SIG-M5 treated with dmso at 0.1 percent for 504 hours (cell line): ENCODE results near the gene PEF1.
A peak's percentile ranks its signal among the peaks of the same experiment; 100 is the strongest.

Source experiments
- DNase-seq: peaks from one replicate; lab custom pipeline; 2025; ENCODE audit not compliant: unreplicated experiment; lab: John Stamatoyannopoulos, UW

Gene PEF1, protein sequence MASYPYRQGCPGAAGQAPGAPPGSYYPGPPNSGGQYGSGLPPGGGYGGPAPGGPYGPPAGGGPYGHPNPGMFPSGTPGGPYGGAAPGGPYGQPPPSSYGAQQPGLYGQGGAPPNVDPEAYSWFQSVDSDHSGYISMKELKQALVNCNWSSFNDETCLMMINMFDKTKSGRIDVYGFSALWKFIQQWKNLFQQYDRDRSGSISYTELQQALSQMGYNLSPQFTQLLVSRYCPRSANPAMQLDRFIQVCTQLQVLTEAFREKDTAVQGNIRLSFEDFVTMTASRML

DNA sequence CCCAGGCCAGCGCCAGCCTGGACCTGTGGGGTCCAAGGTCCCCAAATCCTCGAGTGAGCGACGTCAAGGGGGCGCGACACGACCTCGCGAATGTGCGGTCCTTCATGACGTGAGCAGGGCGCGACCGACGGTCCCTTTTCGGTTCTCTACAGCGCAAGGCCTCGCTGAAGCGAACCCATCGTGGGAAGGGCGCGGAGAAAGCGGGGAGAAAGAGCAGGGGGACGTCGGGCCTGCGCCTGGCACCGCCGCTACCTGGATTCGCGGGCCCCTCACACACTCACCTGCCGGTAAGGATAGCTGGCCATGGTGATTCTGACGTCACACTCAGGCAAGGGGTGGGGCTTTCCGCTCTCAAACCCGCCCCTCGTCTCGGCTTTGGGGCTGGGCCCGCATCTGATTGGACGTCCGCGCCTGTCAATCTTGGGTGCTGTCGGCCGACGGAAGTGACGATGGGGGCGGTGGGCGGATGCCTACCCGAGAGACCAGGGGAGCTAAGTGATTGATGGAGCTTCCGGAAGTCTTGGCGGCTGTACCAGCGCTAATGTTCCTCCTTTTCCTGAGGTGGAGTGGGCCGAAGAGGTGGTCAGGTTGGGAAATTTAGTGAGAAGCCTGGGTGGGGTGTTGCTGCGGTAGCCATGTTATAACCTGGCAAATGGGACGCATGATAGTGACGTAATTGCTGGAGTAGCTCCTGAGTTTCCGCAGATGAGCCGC lies at the start of gene PEF1:
TSS of gene PEF1 (minus strand) at position 317 of the 714 bp plus-strand sequence. CDS start at position 305, 12 bp downstream.
- peak; percentile 96 for DNase-seq

DNA sequence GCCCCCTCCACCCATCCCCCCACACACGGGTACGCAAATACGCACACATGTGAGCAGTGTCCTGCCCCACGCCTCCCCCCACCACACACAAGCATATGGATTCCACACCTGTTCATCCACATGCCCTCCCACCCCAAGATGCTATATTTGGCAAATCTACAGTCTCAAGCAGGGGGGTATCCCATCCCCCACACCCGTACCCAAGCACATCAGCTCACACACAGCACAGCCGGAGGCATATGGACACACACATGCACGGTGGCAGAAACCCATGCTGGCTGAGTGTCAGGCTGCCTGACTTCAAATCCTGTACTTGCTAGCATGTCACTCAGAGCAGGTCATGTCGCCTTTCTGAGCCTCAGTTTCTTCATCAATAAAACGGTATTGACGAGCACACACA lies 48.6 kb upstream of the PEF1 start:
- no peak for DNase-seq

DNA sequence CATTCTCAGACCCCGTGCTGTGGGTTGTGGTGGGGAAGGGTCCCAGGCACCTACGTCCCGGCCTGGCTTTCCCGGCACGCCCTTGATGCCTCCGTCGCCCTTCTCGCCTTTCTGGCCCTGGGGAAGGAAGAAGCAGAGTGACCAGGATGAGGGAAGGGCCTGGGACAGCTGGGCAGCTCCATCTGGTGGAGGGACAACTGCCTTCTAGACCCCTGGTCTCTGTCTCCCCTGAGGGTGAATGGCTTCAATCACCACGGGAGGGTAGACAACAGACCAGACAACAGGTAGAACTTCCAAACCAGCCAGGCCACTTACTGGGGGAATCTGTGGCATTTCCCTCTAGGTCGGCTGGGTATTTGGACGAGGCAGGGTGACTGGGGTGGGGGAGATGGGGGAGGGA lies 47.3 kb upstream of the PEF1 start:
- DNase-seq: no peak

DNA sequence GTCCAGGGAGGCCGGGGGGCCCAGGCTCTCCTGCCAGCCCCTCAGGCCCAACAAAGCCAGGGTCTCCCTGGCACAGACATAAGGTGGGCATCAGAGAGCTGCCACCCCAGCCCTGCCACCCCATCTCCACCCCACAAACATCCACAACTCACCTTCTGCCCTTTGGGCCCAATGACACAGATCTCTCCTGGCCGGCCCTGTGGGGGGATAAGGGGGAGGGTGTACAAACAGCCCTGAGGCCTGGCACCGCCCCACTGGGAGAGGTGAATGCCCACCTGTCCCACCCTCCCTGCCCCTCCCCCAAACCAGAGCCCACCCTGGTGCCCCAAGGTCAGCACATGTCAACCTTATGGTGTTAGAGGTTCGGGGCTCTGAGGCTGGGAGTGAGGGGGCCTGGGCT lies 46.8 kb upstream of the PEF1 start:
- no peak for DNase-seq

DNA sequence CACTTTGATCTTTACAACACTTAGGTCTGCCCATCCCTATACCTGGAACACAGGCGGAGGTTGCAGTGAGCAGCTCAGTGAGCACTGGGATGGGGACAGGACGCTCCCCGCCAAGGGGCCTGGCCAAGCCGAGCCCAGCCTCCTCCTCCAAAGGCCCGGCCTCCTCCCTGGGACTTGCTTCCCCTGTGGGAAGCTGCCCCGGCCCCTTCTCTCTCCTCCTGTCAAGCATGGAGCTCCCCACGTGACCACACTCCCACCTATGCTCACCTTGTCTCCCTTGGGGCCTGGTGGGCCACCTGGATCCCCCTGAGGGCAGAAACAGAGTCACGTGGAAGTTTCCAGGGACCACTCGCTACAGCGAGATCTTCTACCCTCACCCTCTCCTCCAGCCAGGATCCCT lies 46.2 kb upstream of the PEF1 start:
- no peak for DNase-seq

DNA sequence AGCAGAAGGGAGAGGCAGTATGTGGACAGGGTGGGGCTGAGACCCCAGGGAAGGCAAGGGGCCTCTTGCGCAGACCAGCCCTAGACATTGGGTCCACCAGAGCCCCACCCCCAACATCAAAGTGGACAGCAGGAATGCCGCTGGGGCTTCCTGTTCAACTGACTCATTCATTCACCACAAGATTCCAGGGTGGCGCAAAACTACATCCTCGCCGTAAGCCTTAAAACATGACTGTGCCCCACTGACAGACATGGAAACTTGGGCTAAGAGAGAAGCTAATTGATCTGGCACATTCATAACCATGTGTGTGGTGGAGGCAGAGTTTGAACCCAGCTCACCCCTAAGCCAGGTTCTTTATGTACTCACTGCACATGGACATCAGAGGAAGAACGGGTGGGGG lies 45.2 kb upstream of the PEF1 start:
- DNase-seq: no peak

DNA sequence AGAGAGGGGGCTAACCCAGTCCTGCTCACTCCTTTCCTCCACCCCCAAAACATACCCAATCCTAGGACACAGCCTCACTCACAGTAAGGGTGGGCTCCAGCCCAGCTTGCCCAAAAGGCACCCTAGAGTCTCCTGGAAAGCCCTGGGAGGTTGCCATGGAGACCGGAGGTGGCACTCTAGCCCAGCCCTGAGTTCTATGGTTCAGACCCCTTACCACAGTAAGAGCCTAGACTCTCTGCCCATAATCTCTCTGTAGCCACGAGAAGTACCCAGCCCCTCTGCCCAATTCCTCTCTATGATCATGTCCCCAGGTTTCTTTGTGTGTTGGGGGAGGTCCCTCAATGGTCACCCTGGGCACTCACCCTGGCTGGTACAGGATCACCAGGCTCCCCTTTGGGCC lies 44.7 kb upstream of the PEF1 start:
- DNase-seq: no peak

DNA sequence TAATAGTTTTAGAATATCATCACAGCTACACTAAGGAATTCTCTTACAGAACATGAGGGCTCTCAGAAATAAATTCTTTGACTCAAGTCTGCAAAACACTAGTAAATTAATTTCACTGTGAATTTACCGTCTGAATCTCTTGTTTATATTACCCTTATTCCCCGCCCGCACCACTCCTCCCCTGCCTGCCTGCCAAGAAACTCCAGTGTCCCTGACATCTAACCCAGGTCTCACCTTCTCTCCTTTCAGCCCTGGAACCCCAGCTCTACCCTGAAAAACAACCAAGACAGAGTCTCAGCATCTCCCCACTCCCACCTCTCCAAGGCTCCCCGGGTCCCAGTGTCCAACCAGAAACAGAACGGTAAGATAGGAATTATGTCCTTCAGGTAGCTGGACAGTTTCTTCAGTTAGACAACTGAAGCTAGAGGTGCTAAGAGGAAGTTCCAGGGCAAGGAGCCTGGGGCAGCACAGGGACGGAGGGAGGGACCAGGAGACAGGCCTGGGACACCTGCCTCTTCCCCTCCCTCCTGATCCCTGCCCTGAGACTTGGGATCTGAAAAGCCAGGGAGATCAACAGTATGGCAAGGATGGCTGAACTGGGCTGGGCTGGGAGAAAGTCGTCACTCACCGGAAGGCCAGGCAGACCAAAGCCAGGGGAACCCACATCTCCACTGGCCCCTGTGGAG lies 43.7 kb upstream of the PEF1 start:
- DNase-seq: no peak

DNA sequence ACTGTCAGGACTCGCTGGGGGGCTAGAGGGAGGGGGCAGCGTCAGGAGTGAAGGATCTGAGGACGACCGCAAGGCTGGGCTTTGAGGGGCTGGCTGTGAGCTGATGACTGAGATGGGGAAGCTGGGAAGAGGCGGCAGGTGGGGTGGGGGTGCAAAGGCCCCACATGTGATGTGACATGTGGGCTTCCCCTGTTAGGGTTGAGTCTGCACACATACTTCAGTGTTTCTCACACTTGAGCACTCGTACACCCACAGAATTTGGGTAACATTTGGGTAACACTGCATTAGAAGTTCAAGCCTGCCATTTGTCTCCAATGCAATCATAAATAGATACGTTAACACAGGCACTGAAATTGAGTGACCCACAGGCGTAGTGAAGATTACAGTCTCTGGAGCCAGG lies 42.9 kb upstream of the PEF1 start:
- DNase-seq: no peak

DNA sequence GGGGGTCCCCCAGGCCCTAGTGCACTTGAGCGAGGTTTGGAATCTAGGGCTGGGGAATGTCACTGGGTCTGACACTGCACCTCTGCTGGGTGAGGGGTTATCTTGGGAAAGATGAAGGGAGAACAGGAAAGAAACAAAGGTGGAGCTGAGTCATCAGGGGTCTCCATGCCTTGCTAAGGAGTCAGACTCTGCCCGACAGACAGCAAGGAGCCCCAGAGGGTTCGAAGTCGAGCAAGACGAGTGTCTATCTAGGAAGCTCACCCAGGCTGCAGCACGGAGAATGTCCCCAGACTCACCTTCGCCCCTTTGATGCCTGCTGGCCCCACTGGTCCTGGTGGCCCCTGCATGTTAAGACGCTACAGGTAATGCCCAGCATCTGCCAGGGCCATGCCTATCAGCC lies 41.1 kb upstream of the PEF1 start:
- DNase-seq: no peak

DNA sequence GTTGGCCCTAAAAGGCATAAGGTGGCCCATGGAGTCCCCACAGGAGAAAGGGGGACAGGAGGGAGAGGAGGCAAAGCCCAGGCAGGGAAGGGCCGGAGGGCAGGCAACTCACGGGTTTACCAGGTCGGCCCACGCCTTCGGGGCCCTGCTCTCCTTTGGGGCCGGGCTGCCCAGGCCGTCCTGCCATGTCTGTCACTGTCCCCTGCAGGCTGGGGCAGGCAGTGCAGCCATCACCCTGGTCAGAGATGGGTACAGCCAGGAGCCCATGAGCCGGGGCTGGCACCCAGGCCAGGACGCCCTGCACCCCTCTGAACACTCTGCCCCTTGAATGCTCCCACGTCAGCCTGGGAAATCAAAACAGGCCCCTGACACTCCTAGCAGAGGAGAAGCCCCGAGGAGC lies 39.3 kb upstream of the PEF1 start:
- DNase-seq: no peak

DNA sequence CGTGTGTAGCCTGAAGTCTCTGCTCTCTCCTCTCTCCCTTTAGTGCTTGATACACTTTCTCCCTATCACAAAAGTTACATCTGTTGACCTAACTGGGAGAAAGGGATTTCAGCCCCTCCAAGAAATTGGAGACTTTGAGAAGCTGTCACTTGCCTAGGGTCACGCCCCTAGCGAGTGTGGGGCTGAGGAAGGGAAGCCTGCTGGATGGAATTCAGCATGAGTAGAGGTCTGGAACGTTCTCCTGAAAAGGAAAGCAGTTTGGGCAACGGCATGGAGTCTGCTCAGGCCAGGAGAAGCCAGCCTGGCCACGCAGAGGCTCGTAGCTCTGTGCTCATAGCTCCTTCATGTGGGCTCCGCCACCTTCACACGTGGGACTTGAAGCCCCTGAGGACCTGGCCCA lies 36.7 kb upstream of the PEF1 start:
- DNase-seq: no peak

DNA sequence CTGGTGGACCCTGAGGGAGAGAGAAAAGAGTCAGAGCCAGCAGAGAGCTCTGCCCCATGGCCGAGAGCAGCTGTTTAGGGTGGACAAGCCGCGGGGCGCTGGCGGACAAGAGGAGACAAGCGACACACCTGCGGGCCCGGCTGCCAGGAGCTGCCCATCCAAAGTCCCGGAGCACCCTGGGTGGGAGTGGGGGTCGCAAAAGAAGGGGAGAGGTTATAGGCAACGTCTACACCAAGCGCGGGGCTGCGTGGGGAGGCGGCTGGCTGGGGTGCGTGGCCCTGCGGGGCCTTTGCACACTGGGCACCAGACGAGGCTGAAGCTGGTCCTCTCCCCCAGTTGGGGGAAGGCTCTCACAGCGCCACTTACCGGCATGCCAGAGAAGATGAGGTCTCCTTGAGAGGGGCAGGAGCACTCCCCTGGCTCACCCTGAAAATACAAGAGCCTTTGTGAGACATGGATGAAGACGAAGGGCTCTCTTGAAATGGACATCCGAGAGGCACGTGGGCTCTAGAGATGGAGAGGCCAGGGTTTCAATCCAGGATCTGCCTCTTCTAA lies 35.1 kb upstream of the PEF1 start:
- no peak for DNase-seq

DNA sequence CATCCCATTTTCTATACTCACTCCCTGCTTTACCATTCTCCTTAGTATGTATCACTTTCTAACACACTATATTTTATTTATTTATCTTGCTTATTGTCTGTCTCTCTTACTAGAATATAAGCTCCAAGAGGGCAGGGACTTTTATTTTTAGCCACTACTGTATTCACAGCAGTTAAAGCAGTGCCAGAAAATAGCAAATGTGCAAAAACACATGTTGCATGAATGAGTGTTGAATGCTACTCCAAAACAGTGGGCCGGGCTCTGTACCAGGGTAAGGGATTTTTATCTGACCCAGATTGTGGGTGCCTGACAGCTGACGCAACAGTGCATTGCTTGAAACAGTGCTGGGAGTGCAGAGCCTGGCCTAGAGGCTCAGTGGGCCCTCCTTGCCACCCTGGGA lies 34.4 kb upstream of the PEF1 start:
- no peak for DNase-seq

DNA sequence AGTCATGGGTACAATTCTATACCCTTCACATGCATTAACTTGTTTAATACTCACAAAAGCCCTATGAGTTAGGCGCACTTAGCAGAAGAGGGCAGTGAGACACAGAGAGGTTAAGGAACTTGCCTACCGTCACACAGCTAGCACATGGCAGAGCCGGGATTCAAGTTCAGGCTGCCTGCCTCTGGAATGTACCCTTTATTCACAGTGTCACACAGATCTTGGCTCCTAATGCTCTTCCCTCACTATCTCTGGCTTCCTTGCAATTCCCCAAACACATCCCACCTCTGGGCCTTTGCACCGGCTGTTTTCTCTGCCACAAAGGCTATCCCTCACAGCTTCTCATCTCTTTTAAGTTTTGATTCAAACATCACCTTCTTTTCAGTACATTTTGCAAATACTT lies 34.0 kb upstream of the PEF1 start:
- no peak for DNase-seq

DNA sequence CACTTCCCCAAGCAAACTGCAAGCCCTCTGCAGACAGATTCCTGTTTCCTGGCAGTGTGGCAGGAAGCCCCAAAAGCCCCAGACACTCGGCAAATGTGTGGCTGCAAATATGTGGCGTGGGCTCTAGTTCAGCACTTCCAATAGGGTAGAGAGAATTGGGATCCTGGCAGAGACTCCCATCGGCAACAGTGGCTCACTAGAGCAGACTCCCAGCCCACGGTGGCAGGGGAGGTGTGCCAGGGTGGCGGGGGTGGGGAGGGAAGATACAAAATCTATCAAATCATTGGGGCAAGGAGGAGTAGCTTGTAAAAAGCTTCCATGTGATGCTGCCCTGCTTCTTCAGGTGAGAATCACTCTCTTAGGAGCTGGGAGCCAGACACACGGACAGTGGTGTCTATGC lies 33.3 kb upstream of the PEF1 start:
- DNase-seq: no peak

DNA sequence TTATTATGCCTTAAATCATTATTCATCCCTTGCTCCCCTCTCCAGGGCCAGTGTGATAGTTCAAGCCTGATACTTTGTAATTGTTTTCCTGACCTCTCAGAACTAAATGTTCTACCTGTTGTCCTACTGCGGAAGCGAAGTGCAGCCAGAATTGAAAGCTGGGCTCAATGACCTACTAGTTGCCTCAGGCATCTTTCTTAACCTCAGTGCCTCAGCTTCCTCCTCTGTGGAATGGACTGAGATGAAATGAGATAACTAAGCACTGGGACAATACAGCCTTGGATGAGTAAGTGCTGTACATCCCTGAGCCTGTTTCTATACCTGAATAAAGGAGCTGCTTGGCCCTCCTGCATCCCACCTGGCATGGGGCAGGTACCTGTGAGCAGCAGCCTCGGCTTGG lies 32.7 kb upstream of the PEF1 start:
- no peak for DNase-seq

DNA sequence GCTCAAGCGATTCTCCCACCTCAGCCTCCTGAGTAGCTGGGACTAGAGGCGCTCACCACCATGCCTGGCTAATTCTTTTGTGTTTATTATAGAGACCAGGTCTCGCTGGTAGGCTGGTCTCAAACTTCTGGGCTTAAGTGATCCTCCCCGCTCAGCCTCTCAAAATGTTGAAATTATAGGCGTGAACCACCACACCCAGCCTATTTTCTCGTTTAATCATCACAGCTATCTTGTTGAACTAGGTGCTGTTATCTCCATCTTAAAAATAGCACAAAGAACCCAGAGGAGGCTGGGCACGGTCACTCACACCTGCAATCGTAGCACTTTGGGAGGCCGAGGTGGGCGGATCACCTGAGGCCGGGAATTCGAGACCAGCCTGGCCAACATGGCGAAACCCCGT lies 31.1 kb upstream of the PEF1 start:
- no peak for DNase-seq

DNA sequence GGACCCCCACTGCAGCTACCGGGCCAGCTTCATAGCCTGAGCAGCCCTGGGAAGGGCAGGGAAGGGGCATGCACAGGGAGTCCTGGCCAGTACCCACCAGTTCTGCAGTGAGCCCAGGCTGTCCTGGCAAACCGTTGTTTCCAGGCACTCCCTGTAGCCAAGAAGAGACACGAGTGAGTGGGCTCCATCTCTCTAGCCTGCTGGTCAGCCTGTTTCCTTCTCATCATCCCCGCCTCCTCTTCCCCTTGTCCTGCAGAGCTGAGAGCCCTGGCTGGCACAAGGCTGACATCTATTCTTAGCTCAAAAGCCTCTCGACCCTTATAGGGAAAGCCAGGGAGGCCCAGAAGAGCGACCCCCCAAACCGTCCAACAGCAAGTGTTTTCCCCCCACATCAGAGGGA lies 30.5 kb upstream of the PEF1 start:
- no peak for DNase-seq

DNA sequence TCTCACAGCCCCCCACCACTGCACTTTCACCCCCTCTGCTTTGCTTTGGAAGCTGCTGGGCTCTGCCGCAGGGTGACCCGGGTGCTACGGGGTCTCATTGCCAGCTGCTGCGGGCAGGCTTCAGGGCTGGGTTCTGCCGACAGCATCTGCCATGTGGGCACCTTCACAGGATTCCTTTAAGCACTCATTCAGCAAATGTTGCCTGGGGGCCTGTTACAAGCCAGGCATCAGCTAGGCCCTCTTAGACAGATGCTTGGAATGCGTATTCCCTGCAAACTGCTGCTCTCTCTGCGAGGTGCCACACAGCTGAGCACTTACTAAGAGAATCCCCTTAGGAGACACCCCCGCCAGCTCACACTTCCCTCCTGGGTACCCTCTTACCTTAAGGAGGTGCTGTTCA lies 29.9 kb upstream of the PEF1 start:
- no peak for DNase-seq

DNA sequence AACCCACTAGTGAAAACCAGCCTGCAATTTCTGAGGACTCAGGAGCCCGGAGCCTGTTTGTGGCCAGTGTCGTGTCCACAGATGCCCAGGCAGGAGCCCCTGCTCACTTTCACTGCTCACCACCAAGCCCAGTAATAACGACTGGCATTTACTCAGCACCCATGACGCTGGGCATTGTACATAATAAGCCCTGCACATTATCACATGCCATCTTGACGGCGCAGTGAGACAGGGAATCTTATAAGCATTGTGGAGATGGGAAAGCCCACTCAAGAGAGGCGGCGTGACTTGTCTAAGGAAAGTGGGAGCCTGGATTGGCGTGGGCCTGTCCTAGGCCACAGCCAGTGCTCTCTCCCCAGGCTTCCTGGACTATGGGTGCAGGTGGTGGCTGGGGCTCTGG lies 28.8 kb upstream of the PEF1 start:
- DNase-seq: no peak

DNA sequence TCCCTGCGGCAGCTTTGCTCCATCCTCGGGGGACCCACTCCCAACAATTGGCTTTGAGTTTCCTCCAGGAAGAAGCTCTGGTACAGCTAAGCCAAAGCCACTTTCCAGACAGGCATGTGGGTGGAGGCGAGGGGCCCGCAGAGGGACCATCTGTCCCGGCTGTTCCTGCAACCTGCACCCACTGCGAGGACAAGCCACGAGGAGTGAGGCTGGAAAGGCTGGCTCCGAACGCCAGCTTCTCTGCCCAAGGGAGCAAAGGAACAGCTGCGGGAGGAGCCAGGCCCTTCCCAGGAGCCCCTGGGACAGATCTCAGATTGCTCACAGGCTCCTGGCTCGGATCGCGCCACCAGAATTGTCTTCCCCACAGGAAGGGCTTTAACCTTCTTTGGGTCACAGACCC lies 28.3 kb upstream of the PEF1 start:
- DNase-seq: no peak
